SKM-1 treated with dmso at 0.1 percent for 144 hours (cell line): ENCODE data around the gene CLCF1.
"Not testable (repeated sequence)": the region's sequence is repeated elsewhere in the genome, so short reads cannot be mapped to it uniquely, and the experiment has no call there.

ENCODE experiments used
- DNase-seq: peaks from one replicate; lab custom pipeline; 2025; ENCODE audit not compliant: unreplicated experiment; lab: John Stamatoyannopoulos, UW

Gene CLCF1

DNA sequence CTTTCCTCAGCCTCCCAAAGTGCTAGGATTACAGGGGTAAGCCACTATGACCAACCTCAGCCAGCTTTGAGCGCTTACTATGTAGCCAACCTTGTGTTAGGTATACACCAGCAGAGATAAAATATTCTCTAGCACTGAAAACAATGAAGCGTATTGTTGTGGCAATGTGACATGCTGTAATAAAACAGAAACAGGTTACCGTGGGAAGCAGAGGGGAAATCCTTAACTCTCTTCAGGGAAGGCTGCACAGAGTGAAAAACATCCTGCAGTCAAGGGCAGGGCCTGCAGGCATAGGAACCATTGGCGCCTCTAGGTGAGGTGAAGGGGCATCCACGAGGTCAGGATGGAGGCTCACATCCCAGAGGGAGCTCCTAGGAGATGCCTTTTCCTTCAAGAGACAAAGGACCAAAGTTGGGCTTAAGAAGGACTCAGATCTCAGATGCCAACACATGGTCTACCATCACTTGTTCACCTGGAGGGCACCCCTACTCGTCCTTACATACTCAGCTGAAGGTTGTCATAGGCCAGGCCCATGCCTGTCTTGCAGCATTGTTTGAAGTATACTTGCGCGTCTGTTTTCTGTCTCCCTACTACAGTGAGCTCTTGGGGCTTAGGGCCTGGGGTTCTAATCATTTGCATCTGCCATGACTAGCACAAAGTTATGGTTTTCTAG, 28.0 kb downstream of the CLCF1 start:
- no peak for DNase-seq

GRCh38 chr11:67344264-67344663, 29.1 kb downstream of the CLCF1 start:
- no peak for DNase-seq

- no peak for DNase-seq
Measured at GRCh38 chr11:67337257-67337656, 36.1 kb downstream of the CLCF1 start.

DNA sequence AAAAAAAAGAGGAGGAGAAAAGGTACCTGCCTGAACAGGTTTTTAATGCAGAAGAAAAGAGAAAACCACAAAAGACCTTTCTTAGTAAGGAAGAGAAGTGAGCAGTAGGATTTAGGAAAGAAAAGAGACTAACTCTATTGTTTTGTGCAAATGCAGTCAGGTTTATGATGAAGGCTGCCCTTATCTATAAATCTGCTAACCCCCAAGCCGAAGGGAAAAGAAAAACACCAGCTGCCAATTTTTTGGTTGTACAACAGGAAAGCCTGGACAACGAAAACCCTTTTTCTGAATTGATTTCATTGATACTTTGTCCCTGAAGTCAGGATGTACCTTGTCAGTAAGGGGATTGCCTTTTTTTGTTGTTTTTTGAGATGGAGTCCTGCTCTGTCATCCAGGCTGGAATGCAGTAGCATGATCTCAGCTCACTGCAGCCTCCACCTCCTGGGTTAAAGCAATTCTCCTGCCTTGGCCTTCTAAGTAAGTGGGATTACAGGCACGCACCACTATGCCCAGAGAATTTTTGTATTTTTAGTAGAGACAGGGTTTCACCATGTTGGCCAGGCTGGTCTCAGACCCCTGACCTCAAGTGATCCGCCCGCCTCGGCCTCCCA, 41.2 kb downstream of the CLCF1 start:
- no peak for DNase-seq

GRCh38 chr11:67323526-67323925, 49.9 kb downstream of the CLCF1 start:
- DNase-seq = no peak

DNA sequence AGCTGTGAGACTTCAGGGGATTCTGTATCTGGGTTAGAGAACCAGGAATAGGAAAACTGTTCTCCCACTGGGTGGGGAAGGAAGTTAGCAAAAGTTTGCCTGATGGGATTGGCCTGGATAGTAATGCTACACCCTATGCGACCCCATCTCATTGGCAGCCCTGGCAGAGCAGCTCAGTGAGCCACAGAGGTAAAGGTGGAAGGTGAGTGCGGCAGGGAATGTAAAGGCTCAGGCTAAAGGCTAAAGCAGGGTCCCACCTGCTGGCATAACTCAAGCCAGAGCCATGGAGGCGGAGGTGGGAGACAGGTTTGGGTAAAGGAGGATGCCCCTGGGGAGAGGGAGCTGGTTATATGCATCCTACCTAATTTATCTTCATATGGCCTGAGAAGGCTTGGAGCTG, 51.3 kb downstream of the CLCF1 start:
- no peak for DNase-seq

GRCh38 chr11:67321313-67321871, 52.0 kb downstream of the CLCF1 start:
- DNase-seq = no peak

DNA sequence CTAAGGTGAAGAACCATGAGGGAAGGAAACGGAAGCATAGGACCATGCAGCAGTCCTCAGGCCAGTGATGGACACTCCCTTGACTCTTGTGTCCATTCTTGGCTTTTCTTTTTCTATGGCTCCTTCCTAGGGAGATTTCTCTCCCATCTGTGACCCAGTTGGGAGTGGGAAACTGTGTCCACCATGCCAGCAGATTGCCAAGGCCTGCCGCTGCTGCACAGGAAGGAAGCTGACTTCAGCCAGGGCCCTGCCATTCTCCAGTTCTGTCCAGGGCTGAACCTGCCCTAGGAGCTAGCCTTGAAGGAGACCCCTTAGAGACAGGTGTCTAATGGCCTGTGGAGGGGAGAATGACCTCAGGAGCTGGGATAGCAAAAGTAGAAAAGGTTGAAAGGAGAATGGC, 52.7 kb downstream of the CLCF1 start:
- DNase-seq = no peak

- no peak for DNase-seq
Measured at GRCh38 chr11:67320011-67320410, 53.4 kb downstream of the CLCF1 start.

- DNase-seq = not testable (repeated sequence)
Measured at GRCh38 chr11:67318876-67319275, 54.5 kb downstream of the CLCF1 start.

GRCh38 chr11:67317888-67318555, 55.4 kb downstream of the CLCF1 start:
- no peak for DNase-seq

DNA sequence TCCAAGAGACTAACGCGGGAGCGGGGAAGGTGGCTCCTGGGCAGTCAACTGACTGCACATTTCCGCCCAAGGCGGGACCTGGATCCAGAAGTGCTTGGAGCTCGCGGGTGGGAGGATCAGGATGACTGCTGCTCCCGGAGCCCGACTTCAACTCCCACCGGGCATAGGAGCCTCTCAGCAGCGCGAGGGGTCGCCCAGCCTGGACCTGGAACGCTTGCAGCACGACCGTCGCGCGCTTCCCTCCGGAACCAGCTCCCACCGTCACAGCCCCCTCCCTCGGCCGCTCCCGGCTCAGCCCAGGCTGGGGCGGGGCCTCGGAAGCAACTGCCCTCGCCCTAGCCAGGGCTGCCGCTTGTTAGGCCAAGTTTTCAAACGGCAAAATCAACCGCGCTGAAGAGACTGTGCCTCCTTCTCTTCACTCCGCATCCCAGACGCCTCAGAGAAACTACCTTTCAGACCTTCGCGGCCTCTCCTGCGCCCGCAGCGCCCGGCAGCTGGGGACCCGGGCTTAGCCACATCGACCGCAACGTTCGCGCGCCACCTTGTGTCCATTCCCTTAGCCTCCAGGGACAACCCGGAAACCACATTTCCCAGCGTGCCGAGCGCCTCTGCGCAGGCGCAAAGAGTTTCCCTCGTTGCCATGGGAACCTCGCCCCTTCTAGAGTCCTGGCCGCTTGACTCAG, 56.1 kb downstream of the CLCF1 start:
- peak; percentile 90 for DNase-seq

DNA sequence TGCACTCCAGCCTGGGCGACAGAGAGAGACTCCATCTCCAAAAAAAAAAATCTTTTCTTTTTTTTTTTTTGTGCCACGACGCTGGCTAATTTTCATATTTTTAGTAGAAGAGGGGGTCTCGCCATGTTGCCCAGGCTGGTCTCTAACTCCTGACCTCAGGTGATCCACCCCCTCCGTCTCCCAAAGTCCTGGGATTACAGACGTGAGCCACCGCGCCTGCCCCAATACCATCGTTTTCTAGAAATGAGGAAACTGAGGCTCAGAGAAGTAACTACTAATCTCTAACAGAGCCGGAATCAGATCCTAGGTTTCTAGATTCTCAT, 56.6 kb downstream of the CLCF1 start:
- no peak for DNase-seq

DNA sequence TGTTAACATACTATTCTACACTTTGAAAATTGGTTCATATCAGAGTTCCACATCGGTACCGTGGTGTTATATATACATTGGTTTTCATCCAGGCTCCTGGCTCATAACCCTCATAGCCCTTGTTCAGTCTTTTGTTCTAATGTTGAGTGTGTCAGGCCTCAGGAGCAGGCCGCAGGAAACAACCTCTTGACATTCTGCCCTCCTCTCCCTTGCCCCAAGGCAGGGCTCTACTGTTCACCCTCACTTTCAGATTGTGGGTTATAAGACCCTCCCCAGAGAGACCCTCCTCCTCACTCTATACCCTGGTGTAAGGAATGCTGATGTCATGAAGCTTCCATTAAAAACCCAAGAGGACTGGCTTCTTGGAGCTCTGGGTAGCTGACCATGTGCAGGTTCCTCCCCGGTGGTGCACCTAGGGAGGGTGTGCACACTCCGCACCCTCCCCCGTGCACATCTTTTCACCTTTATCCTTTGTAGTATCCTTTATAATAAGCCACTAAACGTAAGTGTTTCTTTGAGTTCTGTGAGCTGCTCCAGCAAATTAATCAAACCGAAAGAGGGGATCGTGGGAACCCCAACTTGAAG, 58.0 kb downstream of the CLCF1 start:
- no peak for DNase-seq

DNA sequence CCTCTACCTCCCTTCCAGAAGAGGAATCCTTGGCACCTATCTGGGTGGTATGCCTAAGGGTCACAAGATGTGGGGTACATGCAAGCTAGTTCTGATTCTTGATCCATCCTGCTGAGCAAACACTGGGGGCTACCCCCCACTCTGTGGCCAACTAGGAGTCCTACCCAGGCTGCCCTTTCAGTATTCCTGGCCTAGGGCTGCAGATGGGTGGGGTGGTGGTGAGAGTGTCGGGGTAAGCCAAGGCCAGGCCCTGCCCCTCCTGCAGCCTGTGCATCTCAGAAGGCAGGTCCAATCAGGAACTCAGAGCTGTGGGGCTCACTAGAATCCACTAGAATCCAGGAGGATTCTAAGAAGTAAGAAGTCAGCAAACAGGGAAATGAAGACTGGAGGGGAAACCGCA, 59.2 kb downstream of the CLCF1 start:
- no peak for DNase-seq
